ENCODE measurements around the gene BARHL1.

BARHL1 gene

GRCh38 chr9:132582276-132582785 is at the start of gene BARHL1:
Gene BARHL1, plus strand, starts transcription at chr9:132582606. Its CDS starts 192 bp downstream, at chr9:132582798.
- no peak for TF ChIP-seq CTCF (IDR thresholded peaks at IDR 0.05; ENCODE audit: extremely low read depth, missing control alignments)
- DNase-seq (ENCODE audit: low spot score): no peak

- no peak for DNase-seq (ENCODE audit: low spot score)
- TF ChIP-seq CTCF (IDR thresholded peaks at IDR 0.05; ENCODE audit: extremely low read depth, missing control alignments): no peak
Measured at GRCh38 chr9:132534832-132535231, 47.6 kb upstream of the BARHL1 start.

GRCh38 chr9:132536124-132536523 is 46.3 kb upstream of the BARHL1 start:
- no peak for DNase-seq (ENCODE audit: low spot score)

GRCh38 chr9:132537352-132537751 is 45.1 kb upstream of the BARHL1 start:
- no peak for TF ChIP-seq CTCF (IDR thresholded peaks at IDR 0.05; ENCODE audit: extremely low read depth, missing control alignments)
- no peak for DNase-seq (ENCODE audit: low spot score)

More at GRCh38 chr9:132536124-132536523, 46.3 kb upstream of the BARHL1 start:
- TF ChIP-seq CTCF (IDR thresholded peaks at IDR 0.05; ENCODE audit: extremely low read depth, missing control alignments): no peak

- no peak for TF ChIP-seq CTCF (IDR thresholded peaks at IDR 0.05; ENCODE audit: extremely low read depth, missing control alignments)
Measured at GRCh38 chr9:132538071-132538470, 44.3 kb upstream of the BARHL1 start.

GRCh38 chr9:132539096-132539495 is 43.3 kb upstream of the BARHL1 start:
- no peak for TF ChIP-seq CTCF (IDR thresholded peaks at IDR 0.05; ENCODE audit: extremely low read depth, missing control alignments)
- DNase-seq (ENCODE audit: low spot score): no peak

More at GRCh38 chr9:132538071-132538470, 44.3 kb upstream of the BARHL1 start:
- DNase-seq (ENCODE audit: low spot score): no peak

GRCh38 chr9:132541051-132541450 is 41.4 kb upstream of the BARHL1 start:
- TF ChIP-seq CTCF (IDR thresholded peaks at IDR 0.05; ENCODE audit: extremely low read depth, missing control alignments): no peak
- DNase-seq (ENCODE audit: low spot score): no peak
